Measurements from ENCODE around the gene MS4A14.
"Not testable (repeated sequence)": the region's sequence is repeated elsewhere in the genome, so short reads cannot be mapped to it uniquely, and the experiment has no call there.

MS4A14 gene

DNA sequence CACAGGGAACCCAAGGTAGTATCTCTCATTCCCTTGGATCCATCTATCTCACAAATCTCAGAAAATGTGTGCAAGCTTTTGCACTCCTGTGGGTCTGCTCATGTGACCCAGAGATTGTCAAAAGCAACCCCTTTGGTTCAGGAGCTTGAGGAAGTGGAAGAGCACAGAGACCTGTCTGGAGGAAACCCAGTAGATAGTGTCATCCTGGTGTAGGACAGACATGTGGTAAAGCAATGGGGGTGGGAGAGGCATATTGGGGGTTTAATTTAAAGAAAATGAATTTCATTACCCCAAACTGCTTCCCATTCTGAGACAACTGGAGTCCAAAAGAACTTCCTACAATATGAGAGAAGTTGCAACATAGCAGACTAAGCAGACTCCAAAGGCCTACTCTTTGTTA, 5.8 kb upstream of the MS4A14 start:
- no peak for DNase-seq

GRCh38 chr11:60392361-60392760, 3.9 kb upstream of the MS4A14 start:
- no peak for DNase-seq

DNA sequence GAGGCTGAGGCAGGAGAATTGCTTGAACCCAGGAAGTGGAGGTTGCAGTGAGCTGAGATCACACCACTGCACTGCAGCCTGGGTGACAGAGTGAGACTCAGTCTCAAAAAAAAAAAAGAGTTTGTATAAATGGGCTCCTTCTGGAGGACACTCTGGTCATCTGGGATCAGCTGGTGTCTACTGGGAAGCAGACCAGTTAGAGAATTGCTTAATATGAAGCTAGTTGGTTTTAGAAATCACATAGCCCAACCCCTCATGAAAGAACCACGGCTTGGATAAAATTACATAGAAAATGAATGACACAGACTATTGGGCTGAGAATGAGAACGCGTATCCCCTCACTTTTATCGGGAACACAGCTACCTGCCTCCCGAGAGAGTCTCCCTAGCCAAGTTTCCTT, 3.2 kb upstream of the MS4A14 start:
- no peak for DNase-seq

- DNase-seq: no peak
Measured at GRCh38 chr11:60394666-60395380, 1.4 kb upstream of the MS4A14 start.

- peak; percentile 50 to 51 for DNase-seq
Measured at GRCh38 chr11:60396799-60397198, 540 bp downstream of the MS4A14 start.

DNA sequence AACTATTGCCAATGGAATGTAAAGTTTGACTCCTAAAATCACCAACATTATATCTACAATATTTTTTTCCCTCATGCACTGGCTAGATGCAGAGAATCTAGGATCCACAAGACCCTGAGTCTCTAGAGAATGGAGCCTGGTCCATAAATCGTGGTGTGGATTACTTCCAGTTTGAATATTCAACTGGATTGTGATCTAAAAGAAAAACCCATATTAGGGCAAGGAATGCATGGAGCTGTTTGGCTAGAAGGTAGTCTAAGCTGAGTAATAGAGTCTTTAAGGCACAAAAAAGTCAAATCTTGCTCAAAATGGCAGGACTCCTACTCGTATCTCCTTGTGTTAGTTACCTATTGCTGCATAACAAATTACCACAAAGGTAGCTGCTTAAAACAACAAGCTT, 23.8 kb downstream of the MS4A14 start:
- no peak for DNase-seq

GRCh38 chr11:60422609-60423008, 26.4 kb downstream of the MS4A14 start:
- DNase-seq: no peak

DNA sequence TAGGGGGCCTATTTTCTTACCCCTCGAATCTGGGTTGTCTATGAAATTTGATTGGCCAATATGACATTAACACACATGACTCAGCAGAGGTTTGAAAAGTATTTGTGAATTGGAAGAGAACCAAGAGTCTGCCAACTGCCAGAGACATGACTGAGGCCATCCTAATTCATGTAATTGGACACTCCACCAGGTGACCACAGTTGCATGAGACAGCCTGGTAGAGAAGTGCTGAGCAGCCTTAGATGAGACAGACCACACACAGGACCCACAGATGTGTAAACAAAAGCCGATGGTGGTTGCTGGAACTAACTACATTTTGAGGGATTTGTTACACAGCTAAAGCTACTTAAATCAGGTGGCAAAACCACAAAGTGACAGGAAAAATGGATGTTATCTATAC, 32.3 kb downstream of the MS4A14 start:
- DNase-seq: no peak

- DNase-seq: no peak
Measured at GRCh38 chr11:60429272-60429671, 33.0 kb downstream of the MS4A14 start, which contains the start of gene MS4A5. TSS of gene MS4A5 (plus strand) at chr11:60429572. CDS start at chr11:60429675, 103 bp downstream.

- no peak for DNase-seq
Measured at GRCh38 chr11:60431251-60431650, 35.0 kb downstream of the MS4A14 start.

DNA sequence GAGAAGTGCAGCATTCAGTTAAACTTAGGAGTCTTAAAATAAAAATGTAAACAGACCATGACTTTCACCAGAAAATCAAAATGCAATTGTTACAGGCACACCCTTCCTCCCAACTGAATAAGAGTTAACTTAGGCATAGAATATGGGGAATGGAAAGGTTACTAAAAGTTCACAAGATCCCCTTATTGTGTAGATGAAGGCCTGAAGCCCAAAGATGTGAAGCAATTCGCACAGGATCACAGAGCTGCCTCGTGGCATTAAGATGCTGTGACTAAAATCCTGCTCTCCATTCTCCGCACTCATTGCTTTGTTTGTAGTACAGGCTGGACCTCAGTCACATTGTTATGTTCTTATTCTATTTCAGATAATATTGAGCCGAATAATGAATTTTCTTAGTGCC, 37.1 kb downstream of the MS4A14 start:
- DNase-seq: no peak

DNA sequence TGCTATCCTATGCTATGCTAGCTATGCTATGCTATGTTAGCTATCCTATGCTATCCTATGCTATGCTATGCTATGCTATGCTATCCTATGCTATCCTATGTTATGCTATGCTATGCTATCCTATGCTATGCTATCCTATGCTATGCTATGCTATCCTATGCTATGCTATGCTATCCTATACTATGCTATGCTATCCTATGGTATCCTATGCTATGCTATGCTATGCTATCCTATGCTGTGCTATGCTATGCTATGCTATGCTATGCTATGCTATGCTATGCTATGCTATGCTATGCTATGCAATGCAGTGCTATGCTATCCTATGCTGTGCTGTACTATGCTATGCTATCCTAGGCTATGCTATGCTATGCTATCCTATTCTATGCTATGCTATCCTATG, 50.8 kb downstream of the MS4A14 start:
- no peak for DNase-seq

GRCh38 chr11:60447846-60448245, 51.6 kb downstream of the MS4A14 start:
- DNase-seq: no peak

- not testable (repeated sequence) for DNase-seq
Measured at GRCh38 chr11:60451185-60451584, 54.9 kb downstream of the MS4A14 start.

GRCh38 chr11:60454212-60454611, 58.0 kb downstream of the MS4A14 start:
- no peak for DNase-seq

GRCh38 chr11:60455531-60456042, 59.3 kb downstream of the MS4A14 start, which contains the start of gene MS4A1:
TSS of gene MS4A1 (plus strand) at chr11:60455847. CDS start at chr11:60462375, 6,528 bp downstream.
- no peak for DNase-seq

DNA sequence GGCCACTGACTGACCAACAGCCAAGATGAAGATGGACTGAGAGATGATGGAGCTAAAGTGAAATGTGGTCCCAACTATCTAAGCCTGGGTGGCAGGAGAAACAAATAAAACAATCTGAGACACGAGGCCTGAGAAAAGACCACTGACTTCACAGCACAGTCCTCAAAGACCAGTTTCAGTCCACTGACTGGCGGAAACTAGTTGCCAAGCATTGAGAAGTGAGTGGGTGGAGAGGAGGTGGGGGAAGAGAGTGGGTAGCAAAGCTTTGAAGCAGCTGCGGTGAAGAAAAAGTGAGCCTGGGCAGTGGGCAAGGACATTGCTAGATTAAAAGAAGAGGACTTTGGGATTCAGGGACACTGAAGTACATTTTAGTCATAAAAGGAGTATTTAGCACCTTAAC, 61.3 kb downstream of the MS4A14 start:
- DNase-seq: no peak

DNA sequence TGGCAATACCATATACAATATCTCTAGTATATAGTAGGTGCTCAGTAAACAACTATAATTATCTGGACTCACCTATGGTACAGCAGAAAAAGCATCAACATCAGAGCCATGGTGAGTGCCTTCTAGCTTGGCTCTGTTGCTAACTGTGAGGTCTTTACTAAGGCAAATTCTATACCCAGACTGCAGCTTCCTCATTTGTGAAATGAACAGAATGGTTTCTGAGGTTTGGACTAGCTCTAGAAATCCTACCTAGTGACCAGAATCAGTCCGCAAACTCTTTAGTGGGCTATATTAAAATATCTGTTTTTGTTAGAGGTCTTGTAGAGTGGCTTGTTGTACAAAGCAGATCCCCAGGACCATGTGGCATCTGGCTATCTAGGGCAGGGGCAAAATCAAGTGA, 63.1 kb downstream of the MS4A14 start:
- DNase-seq: no peak
